Measurements from ENCODE around the gene SLC17A9.

The SLC17A9 gene

GRCh38 chr20:63009045-63009961 is 56.8 kb downstream of the SLC17A9 start:
- peaks cover 15 to 89% of the 10 kb centered on the region in 2 donors for H3K27me3 ChIP-seq
- DNase-seq: peak; percentile 38 to 80
- intact Hi-C loops (cut with DNase I; ENCODE audit: low total_unique reads): loop anchor here (5.0 to 10.0 kb wide), 3 partner anchors 107 to 345 kb away; no protein-coding TSS in a partner anchor
- H3K9me3 ChIP-seq: peaks cover 0 to 19% (median 16%) of the 10 kb centered on the region in 3 donors
- H3K27ac ChIP-seq: no peak overlapping the region
- no peak overlapping the region for H3K4me3 ChIP-seq
- no peaks in the 10 kb centered on the region for H3K36me3 ChIP-seq
- peak; percentile 92 to 95 for TF ChIP-seq CTCF (IDR thresholded peaks at IDR 0.05)
- H3K4me1 ChIP-seq: peaks cover 0 to 36% (median 20%) of the 10 kb centered on the region in 4 donors

- no peak overlapping the region for H3K4me3 ChIP-seq
- no peak for DNase-seq
- no peak for TF ChIP-seq CTCF (IDR thresholded peaks at IDR 0.05)
- peaks cover 0 to 31% (median 20%) of the 10 kb centered on the region in 4 donors for H3K4me1 ChIP-seq
- intact Hi-C loops (cut with DNase I; ENCODE audit: low total_unique reads): loop anchor here (5.0 to 10.0 kb wide), 3 partner anchors 108 to 345 kb away; no protein-coding TSS in a partner anchor
- H3K9me3 ChIP-seq: peaks cover 0 to 23% (median 16%) of the 10 kb centered on the region in 3 donors
- H3K27me3 ChIP-seq: peaks cover 15 to 89% of the 10 kb centered on the region in 2 donors
- H3K36me3 ChIP-seq: no peaks in the 10 kb centered on the region
- H3K27ac ChIP-seq: no peak overlapping the region
Measured at GRCh38 chr20:63009988-63010769, 57.7 kb downstream of the SLC17A9 start.

DNA sequence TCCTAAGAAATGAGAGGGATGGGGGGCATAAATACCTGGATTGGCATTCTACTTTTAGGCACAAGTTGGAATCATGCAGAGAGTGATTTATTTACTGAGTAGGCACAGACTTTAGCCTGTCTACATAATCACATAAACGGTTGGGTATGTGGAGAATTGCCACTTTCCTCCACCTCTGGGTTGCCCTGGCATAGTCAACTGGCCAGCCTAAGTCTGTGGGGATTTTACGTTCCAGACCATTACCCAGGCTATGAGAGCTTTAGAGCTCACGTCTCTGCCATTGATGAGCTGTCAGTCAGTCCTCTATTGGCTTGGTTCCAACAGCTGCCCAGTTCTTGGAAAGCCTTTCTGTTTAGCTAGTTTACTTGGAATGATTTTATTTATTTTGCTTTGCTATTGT is 59.3 kb downstream of the SLC17A9 start:
- peaks cover 13 to 89% of the 10 kb centered on the region in 2 donors for H3K27me3 ChIP-seq

GRCh38 chr20:63013207-63013606 is 60.7 kb downstream of the SLC17A9 start:
- Histone ChIP-seq H3K36me3 (no peaks in the 10 kb centered on the region), H3K4me3 (no peak overlapping the region), H3K9me3 (peaks cover 0 to 23% (median 16%) of the 10 kb centered on the region in 3 donors), H3K27ac (no peak overlapping the region), H3K27me3 (peaks cover 1 to 89% of the 10 kb centered on the region in 2 donors), H3K4me1 (peaks cover 0 to 9% (median 8%) of the 10 kb centered on the region in 4 donors)
- no peak for DNase-seq
- TF ChIP-seq CTCF (IDR thresholded peaks at IDR 0.05): no peak
- intact Hi-C loops (cut with DNase I; ENCODE audit: low total_unique reads): no loop called here

More for the DNA sequence above, 59.3 kb downstream of the SLC17A9 start:
- intact Hi-C loops (cut with DNase I; ENCODE audit: low total_unique reads): no loop called here
- no peak overlapping the region for H3K4me3 ChIP-seq
- H3K36me3 ChIP-seq: no peaks in the 10 kb centered on the region
- H3K4me1 ChIP-seq: peaks cover 0 to 20% (median 15%) of the 10 kb centered on the region in 4 donors
- DNase-seq: no peak
- TF ChIP-seq CTCF (IDR thresholded peaks at IDR 0.05): no peak
- H3K9me3 ChIP-seq: peaks cover 0 to 23% (median 16%) of the 10 kb centered on the region in 3 donors
- H3K27ac ChIP-seq: no peak overlapping the region

GRCh38 chr20:63014287-63014686 is 61.8 kb downstream of the SLC17A9 start:
- no peak for DNase-seq
- peaks cover 0 to 23% (median 16%) of the 10 kb centered on the region in 3 donors for H3K9me3 ChIP-seq
- no peak for TF ChIP-seq CTCF (IDR thresholded peaks at IDR 0.05)
- H3K27me3 ChIP-seq: peaks cover 0 to 80% of the 10 kb centered on the region in 2 donors
- no peak overlapping the region for H3K27ac ChIP-seq
- H3K4me3 ChIP-seq: no peak overlapping the region
- intact Hi-C loops (cut with DNase I; ENCODE audit: low total_unique reads): no loop called here
- peaks cover 0 to under 1% (median under 1%) of the 10 kb centered on the region in 4 donors for H3K4me1 ChIP-seq
- H3K36me3 ChIP-seq: no peaks in the 10 kb centered on the region

Measured in tibial artery (tissue), 4 donors.